Hematopoietic multipotent progenitor cell treated with erythropoietin and hydrocortisone succinate and interleukin-3 and kit ligand, for 4 days (in vitro differentiated cells): ENCODE results near the gene CNKSR1.

Source experiments
- DNase-seq: peaks from one replicate; pipeline ENCODE4 v3.0.0-alpha.2; 2015

CNKSR1 gene

GRCh38 chr1:26233903-26234643 is 56.8 kb downstream of the CNKSR1 start, which contains the start of gene CEP85:
Gene CEP85, plus strand, starts transcription at chr1:26234200. Its CDS starts 5,584 bp downstream, at chr1:26239784.
- peak; percentile 99 for DNase-seq

- DNase-seq = peak; percentile 71
Observed at GRCh38 chr1:26234644-26235370, 57.5 kb downstream of the CNKSR1 start.

- DNase-seq = peak; percentile 68
Observed at GRCh38 chr1:26237230-26237966, 60.1 kb downstream of the CNKSR1 start.
